Cortex of kidney (tissue), 1 donor: Measurements from ENCODE around the gene ADGRD2.

Experiments used
- DNase-seq: peaks from one replicate; lab custom pipeline; 2025; lab: John Stamatoyannopoulos, UW

ADGRD2 gene

DNA sequence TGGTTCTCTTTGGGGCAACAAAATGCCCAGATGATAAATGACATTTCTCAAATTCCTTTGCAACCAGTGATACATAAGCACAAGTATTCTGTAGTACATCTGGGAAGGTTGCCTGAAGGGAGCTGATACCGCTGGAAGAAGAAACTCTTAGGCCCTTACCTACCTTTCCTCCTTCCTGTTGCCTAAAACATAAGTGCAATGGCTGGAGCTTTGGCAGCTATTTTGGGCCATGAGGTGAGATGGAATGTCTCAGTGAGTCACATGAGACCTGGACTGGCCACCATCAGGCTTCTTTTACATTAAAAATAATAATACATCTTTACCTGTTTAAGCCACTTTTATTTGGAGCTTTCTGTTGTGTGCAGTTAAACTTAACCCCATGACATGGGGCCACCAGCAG is 11.2 kb upstream of the ADGRD2 start:
- no peak for DNase-seq

DNA sequence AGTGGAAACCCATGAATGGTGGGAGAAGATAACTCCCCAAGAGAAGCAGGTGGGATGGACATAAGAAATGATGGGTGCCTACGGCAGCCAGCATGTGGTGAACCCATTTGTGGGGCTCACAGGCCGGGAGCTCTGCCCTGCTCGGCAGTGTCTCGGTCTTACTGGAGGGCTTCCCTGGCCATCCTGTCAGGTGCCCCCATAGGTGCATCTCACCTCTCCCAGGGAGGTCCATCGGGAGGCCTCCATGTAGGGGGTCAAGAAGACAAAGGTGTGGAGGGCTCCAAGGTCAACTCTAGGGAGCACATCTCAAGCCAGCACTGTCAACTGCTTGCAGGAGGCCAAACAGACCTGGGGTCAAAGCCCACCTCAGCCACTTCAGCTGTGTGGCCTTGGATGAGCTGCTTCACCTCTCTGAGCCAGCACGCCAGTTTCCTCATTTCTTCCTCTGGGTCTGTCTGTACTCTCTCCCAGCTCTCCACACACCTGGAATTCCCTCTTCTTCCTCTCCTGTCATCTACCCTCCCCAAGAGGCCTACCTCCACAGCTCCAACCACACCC is 10.5 kb upstream of the ADGRD2 start:
- DNase-seq: no peak

DNA sequence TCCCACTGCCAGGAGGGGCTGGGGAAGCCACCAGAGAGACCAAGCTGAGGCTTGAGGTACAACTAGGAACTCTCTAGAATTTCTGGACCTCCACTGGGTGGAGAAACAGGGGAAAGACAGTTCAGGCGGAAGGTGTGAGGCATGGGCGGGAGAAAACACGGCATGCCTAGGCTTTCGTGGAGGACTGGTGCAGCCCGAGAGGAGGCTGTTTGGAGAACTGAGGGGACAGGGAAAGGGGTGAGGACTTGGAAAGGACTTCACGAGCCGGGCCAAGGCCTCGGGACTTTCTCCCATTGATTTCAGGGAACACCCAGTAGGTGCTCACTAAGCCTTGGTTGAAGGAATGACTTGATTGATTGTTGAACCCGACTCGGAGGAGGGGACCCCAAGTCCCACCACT is 9.5 kb upstream of the ADGRD2 start:
- no peak for DNase-seq

DNA sequence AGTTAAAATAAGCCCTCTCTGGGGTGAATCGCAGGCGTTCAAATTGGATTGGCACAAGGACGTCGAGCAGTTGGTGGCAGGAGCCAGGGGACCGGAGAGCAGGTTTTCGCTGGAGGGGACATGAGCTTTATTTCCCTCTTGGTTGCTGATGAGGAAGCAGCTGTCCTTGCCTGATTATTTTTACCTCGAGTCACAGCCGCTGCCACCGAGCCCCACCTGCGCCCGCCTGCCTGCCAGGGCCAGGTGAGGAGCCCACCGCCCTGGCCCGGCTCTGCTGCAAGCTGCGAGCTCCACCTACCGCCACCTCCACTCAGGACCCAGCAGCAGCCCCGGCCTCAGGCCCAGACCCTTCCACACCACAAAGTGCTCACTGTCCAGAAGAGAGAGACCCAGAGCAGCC is 9.0 kb upstream of the ADGRD2 start:
- DNase-seq: no peak

DNA sequence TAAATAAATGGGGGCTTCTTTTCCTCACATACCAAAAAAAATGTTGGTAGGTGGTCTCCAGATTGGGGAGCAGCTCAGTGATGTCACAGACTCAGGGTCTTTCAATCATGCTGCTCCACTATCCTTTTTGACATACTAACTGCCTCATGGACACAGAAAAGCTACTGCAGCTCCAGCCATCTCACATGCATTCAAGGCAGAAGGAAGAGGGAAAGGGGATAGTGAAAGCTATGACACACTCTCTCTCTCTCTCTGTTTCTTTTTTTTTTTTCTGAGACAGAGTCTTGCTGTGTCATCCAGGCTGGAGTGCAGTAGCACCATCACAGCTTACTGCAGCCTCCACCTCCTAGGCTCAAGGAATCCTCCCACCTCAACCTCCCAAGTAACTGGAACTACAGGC is 7.9 kb upstream of the ADGRD2 start:
- DNase-seq: no peak

DNA sequence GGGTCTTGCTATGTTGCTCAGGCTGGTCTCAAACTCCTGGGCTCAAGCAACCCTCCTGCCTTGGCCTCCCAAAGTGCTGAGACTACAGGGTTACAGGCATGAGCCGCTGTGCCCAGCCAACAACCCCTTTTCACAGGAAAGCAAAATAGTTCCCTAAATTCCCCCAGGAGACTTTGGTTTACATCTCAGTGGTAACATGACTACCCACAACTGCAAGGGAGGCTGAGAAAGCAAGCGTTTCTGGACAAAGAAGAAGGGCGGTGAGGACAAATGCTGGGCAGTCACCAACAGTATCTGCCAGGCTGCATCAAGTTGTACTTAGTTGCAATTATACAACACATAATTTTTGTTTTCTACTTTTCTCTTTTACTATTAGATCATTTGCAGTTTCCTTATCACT is 7.4 kb upstream of the ADGRD2 start:
- no peak for DNase-seq

DNA sequence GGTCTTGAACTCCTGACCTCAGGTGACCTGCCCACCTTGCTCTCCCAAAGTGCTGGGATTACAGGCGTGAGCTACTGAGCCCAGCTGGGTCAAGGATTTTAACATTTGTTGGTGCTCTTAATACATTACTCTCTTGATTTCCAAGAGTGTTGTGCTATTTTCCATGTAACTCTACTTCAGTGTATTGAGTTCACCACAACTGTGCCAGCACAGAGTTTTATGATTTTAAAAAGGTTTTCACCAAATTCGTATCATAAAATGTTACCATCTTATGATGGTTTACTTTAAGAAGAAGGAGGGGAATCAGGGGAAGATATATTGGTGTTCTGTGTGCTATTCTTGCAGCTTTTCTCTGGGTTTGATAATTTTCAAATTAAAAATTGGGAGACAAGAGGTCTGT is 6.6 kb upstream of the ADGRD2 start:
- DNase-seq: no peak

DNA sequence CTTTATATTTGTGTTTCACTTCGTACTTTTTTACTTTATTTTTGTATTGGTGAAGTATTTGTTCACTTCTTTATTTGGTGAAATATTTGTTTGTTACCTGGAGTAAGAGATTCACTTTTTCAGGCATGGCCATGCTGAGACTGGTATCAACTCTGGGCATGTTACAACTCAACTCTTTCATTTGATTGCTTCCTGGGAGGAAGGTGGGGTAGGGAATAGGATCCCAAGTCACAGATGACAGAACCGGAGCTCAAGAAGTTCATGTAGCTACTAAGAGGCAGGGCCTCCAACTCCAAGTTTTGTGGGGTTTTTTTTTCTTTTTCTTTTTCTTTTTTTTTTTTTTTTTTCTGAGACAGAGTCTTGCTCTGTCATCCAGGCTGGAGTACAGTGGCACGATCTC is 6.1 kb upstream of the ADGRD2 start:
- DNase-seq: no peak

DNA sequence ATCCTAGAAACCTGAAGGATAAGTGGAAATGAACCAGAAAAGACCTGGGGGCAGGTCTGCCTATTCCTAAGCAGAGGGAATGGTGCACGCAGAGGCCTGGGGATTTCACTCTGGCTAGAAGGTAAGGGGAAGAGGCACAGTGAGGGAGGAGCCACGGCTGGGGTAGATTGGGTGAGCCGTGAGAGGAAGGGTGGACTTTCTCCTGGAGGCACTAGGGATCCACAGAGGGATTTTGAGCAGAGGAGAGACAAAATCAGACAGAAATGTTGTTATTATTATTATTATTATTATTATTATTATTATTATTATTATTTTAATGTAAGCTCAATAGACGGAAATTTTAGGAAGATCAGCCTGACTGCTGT is 3.0 kb upstream of the ADGRD2 start:
- DNase-seq: no peak

DNA sequence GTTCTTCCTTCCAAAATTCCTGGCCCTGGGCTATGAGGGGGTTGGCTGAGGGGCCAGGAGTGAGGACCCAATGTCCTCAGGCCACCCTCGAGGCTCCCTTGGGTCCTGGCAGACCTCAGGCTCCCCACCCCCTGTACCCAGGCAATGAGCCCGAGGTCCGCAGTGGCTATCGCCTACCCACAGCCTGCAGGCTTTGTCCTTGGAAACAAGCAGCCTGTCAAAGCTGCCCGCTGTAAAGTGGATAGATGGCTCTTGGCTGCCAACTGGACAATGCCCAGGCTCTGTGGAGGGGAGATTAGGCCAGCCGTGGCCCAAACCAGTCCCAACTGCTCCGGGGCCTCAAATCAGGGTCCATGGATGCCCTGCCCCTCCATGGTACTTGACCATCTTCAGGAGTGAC is 2.2 kb upstream of the ADGRD2 start:
- no peak for DNase-seq

DNA sequence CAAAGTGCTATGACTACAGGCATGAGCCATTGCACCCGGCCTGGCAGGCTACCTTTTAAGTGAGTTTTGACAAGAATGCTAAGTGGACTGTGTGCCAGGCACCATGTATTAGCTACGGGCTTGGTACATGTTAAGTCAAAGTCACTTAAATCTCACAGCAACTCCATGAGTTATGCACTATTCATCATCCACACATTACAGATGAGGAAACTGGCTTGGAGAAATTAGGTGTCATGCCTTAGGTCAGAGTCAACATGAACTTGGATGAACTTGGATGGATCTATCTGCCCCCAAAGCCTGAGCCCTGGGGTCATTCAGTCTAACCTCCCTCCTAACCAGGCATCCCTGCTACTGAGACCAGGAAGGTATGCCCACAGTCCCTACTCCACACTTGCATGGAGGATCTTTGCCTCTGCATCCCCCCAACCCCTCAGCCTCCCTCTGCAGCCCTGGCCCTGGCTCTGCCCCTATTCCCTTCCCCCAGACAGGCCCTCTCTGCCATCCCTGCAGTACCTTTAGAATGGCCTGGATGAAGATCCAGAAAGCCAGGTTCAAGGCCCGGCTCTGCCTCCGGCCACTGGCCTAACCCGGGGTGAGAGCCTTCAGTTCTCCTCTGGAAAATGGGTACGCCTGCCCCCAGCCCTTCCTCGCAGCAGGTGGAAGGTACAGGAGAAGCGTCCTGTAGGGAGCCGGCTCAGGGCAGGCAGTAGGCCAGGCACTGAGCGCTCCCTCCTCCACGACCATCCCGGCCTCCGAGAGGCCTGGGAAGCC is 685 bp upstream of the ADGRD2 start:
- DNase-seq: no peak

DNA sequence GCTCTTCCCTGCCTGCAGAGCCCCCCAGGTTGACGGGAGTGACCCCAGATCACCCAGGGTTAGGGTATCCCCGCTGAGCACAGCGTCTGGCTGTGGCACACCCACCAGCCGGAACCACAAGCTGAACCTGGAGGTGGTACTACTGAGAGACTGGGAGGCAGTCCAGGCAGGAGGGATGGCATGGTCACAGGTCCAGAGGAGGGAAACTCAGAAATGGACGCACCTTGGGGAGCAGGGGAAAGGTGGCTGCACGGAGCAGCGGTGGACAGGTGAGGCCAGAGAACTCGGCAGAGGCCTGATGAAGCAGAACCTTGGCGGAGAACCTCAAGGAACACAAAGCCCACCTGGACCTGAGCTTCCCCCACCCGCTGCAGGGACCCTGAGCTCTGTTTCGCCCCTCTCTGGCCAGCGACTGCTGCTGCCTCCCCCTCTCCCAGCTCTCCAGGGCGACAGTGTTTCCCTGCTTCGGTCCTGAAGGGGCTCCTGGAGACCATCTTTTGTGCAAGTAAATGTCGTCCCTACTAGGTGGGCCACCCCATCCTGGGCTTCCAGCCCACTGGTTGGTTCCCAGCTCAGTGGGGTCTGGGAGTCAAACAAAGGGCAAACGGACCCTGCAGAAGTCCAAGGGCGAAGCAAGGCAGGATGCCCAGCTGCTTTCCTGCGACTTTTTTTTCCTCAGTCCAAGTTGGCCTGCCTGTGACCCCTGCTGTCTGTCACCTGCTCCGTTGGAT is 845 bp downstream of the ADGRD2 start:
- no peak for DNase-seq

DNA sequence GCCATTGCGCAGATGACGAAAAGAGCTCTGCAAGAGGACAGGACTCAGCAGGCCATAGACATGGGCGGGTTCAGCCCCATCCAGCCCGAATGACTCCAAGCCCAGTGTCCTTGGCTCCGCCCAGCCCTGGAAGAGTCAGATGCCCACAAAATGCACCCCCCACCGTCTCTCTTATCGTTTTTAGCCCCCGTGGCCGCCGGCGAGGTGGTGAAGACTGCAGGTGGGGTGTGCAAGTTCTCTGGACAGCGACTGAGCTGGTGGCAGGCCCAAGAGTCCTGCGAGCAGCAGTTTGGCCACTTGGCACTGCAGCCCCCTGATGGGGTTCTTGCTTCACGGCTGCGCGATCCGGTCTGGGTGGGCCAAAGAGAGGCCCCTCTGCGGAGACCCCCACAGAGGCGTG is 2.1 kb downstream of the ADGRD2 start:
- no peak for DNase-seq

DNA sequence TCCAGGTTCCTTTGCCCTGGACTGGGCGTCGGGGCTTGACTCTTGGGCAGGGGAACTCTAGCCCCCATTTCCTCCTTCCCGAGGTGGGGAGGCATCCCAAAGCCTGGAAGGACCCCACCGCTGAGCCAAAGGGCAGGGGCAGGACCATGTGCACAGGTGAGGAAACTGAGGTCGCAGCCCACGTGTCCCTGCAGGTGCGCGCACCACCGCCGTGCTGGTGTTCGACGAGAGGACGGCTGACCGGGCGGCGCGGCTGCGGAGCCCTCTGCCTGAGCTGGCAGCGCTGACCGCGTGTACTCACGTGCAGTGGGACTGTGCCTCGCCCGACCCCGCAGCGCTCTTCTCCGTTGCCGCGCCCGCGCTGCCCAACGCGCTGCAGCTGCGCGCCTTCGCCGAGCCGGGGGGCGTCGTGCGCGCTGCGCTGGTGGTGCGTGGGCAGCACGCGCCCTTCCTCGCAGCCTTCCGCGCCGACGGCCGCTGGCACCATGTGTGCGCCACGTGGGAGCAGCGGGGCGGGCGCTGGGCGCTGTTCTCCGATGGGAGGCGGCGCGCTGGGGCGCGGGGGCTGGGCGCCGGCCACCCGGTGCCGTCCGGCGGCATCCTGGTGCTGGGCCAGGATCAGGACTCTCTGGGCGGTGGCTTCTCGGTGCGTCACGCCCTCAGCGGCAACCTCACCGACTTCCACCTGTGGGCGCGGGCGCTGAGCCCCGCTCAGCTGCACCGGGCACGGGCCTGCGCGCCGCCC is 2.8 kb downstream of the ADGRD2 start:
- DNase-seq: no peak

DNA sequence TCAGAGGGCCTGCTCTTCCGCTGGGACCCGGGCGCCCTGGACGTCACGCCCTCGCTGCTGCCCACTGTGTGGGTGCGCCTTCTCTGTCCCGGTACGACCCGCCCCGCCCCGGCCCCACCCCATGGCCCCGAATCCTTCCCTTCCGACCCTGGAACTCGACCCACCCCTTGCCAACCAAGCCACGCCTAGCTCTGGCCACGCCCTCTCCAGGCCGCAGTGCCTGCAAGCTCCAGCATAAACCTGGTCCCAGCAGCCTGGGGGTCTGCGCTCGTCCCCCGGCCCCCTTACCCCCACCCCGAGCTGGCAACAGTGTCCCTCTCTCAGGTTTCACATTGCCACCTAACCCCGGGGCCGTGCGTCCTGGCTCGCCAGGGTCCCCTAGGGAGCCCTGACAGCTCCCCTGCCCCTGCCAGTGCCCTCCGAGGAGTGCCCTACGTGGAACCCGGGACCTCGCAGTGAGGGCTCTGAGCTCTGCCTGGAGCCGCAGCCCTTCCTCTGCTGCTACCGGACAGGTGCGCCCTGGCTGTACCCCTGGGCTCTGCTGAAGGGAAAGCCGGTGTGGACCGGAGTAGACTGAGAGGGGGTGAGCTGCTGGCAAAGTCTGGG is 3.4 kb downstream of the ADGRD2 start:
- no peak for DNase-seq

DNA sequence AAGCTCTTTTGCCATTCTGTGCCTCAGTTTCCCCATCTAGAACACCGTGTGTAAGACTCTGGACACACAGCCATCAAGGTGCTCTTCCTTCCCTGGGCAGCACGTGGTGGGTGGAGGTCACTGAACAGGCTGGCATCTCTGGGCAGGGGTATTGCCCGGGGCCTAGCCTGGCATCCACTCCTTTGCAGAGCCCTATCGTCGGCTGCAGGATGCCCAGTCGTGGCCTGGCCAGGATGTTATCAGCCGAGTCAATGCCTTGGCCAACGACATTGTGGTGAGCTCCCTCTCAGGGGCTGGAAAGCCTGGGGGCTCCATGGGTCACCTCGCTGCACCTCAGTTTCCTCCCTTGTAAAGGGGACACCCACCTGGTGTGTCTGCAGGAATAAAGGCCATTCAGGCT is 4.0 kb downstream of the ADGRD2 start:
- DNase-seq: no peak

DNA sequence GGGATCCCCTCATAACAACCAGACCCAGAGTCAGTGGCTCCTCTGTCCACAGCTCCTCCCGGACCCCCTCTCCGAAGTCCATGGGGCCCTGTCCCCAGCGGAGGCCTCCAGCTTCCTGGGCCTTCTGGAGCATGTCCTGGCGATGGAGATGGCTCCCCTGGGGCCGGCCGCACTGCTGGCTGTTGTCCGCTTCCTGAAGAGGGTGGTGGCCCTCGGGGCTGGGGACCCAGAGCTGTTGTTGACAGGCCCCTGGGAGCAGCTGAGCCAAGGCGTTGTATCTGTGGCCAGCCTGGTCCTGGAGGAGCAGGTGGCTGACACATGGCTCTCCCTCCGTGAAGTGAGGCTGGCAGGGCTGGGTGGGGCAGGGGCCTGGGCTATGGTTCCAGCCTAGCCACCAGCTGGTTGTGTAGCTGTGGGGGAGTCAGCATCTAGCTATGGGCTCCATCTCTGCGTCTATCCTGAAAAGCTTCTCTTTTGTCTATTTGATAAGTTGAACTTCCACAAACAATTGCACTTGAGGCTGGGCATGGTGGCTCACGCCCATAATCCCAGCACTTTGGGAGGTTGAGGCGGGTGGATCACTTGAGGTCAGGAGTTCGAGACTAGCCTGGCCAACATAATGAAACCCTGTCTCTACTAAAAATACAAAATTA is 4.7 kb downstream of the ADGRD2 start:
- no peak for DNase-seq

DNA sequence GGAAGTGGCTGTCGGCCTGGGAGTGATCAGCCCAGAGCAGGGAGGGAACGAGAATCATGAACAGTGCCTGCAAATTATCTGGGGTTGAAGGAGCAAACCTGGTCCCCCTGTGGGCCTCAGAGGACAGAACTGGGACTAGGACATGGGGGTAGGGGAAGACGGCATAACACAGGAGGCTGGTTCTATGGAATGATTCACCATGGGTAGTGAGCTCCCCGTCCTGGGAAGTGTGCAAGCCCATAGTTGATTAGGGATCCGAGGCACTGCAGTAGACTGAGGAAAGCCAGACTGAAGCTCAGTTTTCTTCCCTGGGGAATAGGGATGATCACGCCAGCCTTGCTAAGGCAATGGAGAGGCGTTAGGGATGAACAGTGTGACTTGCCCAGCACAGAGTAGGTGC is 5.6 kb downstream of the ADGRD2 start:
- no peak for DNase-seq

DNA sequence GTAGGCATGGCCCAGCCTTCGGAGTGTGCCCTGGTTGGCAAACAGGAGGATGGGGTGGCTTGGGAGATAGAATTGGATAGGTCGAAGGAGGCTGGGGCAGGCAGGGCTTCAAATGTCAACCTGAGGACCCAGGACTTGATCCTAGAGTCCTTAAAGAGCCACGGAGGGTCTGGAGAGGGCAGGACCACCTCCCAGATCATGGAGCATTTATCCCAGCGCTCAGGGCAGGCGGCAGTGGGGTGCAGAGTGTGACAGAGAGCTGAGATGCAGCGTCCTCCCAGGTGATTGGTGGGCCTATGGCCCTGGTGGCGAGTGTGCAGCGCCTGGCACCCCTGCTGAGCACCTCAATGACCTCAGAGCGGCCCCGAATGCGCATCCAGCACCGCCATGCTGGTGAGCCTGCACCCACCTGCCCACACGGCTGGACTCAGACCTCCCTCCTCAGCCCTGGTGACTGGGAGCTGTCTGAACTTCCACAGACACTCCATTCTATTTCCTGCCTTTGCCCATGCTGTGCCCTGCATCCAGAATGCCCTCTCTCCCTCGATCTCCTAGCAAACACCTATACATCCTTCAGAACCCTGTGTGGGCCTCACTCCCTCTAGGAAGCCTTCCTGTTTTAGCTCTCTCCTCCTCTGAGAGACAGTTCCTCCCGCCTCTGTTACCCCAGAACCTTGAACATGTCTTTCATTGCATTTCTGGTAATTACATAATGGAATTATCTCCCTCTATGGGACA is 6.3 kb downstream of the ADGRD2 start:
- no peak for DNase-seq

DNA sequence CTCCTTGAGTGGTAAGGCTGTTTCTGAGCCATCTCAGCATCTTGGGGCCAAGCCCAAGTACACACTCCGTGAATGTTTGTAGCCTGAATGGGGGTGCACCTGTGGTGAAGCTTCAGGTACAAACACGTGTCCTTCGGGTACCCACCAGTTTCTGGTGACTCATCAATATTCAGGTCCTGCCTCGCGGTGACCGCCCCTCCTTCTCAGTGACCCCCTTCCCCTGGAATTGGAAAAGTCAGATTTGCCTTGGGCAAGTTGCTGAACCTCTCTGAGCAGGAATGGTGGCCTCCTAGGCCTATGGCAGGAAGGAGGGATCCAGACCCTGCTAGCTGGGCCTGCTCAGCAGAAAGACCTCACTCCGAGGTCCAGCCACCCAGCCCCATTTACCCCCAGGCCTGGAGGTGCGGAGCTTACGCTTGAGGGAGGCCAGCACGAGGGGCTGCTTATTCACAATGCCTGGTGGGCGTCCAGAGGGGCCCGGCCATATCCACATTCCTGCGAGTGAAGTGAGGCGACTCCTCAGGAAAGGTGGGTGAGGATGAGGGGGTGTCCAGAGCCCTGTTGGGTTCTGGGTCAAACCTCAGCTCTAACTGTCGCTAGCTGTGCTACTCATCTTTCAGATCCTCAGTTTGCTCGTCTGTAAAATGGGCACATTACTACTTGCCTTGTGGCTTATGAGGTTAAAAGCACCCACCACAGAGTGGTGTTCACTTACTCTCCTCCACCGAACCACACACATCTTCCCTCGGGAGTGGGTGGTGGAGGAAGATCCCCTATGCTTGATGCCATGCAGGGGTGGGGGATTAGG is 7.0 kb downstream of the ADGRD2 start:
- no peak for DNase-seq
